GM19035 (cell line): ENCODE measurements around the gene WNK1.

ENCODE experiments used
- ATAC-seq: cut with Tn5 transposase; IDR thresholded peaks from one replicate; pipeline ENCODE4 v1.9.1; 2021; ENCODE audit not compliant: unreplicated experiment

The WNK1 gene

DNA sequence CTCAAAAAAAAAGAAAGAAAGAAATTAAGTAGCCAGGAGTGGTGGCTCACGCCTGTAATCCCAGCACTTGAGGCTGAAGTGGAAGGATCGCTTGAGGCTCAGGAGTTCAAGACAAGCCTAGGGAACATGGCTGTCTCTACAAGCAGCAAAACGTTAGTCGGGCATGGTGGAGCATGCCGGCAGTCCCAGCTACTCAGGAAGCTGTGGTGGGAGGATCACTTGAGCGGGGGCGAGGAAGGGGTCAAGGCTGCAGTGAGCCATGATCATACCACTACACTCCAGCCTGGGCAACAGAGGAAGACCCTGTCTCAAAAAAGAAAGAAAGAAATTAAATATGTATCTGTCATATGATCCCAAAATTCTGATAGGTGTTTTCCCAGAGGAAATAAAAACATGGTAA is 191.8 kb downstream of the WNK1 start:
- ATAC-seq = no peak

DNA sequence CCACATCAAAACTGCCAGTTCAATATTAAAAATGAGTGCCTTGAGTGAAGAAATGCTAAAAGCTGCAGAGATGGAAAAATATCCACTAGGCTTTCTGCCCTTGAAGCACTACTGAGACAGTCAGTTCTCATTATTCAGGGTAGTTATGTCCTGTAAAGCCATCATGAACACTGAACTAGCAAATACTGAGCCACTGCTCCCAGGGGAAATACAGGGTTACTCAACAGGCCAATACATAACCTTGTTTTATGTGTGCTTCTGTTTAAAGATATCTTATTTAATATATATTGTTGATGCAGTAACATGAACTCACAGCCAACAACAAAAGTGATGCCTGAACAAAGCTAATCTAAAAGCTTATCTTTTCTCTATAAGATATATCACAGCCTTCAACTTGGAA is 193.8 kb downstream of the WNK1 start:
- no peak for ATAC-seq

DNA sequence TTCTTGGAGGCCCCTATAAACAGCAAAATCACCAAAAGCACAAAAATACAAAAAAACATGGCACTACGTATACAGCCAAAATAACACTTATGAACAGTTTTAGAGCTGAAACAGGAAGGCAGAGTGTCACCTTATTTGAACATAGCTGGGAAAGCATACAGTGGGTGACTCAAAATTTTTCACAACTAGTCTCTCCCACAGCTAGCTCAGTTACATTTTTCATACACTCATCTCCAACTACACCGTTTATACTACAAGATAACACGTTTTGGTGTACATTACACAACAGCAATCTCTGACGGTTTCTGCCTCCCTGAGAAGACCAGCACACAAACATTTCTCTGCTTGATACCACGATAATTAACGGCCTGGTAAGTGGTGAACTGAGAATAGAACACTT is 194.3 kb downstream of the WNK1 start:
- no peak for ATAC-seq

DNA sequence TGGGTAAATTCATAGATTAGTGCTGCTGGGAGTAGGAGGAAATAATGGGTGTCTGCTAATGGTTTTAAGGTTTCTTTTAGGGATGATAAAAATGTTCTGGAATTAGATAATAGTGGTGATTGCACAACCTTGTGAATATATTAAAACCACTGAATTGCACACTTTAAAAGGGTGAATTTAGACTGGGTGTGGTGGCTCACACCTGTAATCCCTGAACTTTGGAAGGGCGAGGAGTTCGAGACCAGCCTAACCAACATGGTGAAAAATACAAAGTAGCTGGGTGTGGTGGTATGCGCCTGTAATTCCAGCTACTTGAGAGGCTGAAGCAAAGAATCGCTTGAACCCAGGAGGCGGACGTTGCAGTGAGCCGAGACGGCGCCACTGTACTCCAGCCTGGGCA is 195.9 kb downstream of the WNK1 start:
- no peak for ATAC-seq

DNA sequence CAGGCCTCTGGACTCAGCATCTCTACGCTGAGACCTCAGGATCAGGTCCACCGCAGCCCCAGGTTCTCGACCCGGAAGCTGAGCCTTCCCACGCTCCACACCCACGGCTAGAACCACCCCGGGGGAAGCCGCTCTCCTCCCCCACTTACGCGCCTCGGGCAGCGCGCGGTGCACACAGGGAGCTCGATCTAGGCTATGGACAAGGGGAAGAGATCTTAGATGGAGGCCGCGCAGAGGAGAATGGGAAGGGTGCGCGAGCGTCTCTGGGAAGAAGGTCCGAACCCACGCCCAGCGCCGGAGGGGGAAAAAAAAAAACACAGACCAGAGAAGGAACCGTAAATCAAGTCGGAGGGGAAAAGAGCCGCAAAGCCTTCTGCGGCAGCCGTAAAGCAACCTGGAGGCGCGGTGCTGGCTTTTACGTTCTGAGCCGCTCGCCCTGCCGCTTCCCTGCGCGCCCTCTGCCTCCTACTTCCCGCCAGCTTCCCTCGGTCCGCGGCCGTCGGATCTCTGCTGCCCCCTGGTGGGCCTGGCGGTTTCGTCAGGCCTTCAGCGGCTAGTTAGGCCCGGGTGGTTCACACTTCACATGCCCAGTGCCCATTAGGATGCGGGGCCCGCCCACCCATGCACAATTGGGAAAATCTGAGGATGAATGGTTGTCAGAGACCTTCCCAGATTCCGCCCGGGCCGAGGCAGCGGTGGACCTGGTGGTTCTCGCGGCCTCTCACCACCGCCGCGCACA is 197.2 kb downstream of the WNK1 start, which contains the start of gene RAD52:
RAD52 (minus strand) TSS at position 242 of the 739 bp plus-strand sequence. CDS start 16,636 bp downstream, outside the sequence.
- ATAC-seq = peak; percentile 84

DNA sequence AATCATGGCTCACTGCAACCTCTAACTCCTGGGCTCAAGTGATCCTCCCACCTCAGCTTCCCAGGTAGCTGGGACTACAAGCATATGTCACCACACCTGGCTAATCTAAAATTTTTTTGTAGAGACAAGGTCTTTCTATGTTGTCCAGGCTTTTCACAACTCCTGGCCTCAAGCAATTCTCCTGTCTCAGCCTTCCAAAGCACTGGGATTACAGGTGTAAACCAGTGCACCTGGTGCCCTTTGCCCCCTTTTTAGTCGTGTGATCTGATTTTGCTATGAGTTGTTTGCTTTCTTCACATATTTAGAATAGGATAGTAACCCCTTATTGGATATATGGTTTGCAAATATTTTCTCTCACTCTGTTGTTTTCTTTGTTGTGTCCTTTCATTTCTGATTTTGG is 198.8 kb downstream of the WNK1 start:
- ATAC-seq = no peak

DNA sequence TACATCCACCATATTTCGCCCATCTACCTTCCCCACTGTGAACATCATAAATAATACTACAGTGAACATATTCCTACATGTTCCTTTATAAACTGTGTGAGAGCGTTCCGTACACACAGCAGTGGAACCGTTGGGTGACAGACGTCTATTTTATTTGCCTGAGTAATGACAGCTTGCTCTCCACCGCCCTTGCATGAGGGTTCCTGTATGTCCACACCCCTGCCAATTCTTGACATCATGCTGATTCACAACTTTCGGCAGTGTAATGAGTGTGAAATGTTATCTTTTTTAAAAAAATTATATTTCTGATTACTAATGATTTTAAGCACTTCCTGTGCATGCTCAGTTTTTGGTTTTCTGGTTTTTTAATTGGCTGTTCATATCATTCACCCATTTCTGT is 201.4 kb downstream of the WNK1 start:
- no peak for ATAC-seq

DNA sequence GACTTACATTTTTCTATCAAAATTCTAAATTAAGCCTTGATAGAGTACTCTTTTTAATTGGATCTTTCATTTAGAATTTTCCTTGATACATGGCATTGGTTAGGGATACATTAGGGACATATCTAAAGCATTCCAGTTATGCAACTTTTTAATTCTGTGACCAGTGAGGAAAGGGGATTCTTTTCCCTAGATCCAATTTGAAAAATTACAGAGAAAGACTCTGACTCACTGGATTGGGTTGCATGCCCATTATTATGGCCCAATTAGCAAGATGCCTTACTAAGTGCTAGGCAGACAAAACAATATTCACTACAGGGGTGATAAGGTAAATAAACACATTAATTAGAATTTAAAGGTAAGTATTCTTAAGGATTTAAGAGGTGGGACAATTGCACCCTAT is 202.4 kb downstream of the WNK1 start:
- no peak for ATAC-seq

DNA sequence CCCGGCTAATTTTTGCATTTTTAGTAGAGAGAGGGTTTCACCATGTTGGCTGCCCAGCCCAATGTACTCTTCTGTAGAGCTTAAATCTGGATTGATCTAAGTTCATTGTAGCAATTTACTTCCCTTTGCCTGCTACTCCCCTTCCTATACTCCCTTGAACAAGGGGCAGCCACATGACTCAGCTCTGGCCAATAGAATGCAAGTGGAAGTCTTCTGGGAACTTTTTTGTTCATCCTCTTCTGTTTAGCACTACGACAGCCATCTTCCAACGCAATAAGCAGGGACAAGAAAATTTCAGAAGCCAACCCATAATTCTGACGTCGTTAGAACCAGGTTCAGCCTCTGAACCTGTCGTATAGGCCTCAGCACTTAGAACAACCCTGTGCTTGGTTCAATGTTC is 203.6 kb downstream of the WNK1 start:
- ATAC-seq = no peak

DNA sequence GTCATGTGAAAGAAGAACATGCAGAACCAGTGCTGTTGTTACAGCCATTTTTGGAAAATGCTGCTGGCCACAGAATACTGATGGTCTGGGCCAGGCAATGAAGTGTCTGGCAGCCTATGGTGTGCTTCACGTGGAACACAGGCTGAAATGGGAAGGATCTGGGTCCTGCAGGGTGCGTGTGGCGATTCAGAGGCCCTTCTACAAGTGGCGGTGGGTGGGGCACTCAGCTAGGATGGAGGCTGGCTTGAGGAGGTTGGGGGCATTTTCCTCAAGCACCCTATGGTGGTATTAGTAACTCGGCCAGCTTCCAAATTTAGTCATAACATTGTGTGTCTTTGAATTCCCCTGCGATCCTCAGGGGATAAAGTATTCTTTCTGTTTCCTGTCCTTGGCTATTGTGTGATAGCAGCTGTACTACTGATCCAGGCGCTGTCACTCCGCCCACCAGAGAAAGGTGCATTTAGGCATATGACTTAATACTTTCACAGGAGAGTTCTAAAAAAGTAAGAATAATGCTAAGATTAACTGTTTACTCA is 206.3 kb downstream of the WNK1 start:
- no peak for ATAC-seq
